HG02885 (cell line): ENCODE results near the gene ATP5IF1.

Experiments used
- ATAC-seq: cut with Tn5 transposase; IDR thresholded peaks from one replicate; pipeline ENCODE4 v1.9.1; 2021; ENCODE audit warnings: mild to moderate bottlenecking; ENCODE audit not compliant: unreplicated experiment, poor library complexity

Gene ATP5IF1

GRCh38 chr1:28233264-28233606, 2.7 kb upstream of the ATP5IF1 start:
- ATAC-seq = no peak

- ATAC-seq = no peak
These were observed 865 bp downstream of the ATP5IF1 start for GRCh38 chr1:28236656-28237322.

GRCh38 chr1:28239004-28239403, 3.1 kb downstream of the ATP5IF1 start:
- ATAC-seq = no peak

- ATAC-seq = no peak
These were observed 4.1 kb downstream of the ATP5IF1 start for GRCh38 chr1:28240024-28240423.

GRCh38 chr1:28241638-28242241, 5.8 kb downstream of the ATP5IF1 start:
- ATAC-seq = no peak

- ATAC-seq = no peak
These were observed 7.9 kb downstream of the ATP5IF1 start for GRCh38 chr1:28243685-28244311.

GRCh38 chr1:28244549-28245251, 8.8 kb downstream of the ATP5IF1 start:
- ATAC-seq = peak; percentile 33

- no peak for ATAC-seq
These were observed 10.5 kb downstream of the ATP5IF1 start for GRCh38 chr1:28246427-28246832.

- no peak for ATAC-seq
These were observed 11.8 kb downstream of the ATP5IF1 start for GRCh38 chr1:28247612-28248272.

GRCh38 chr1:28248273-28249012, 12.5 kb downstream of the ATP5IF1 start:
- no peak for ATAC-seq

- no peak for ATAC-seq
These were observed 13.3 kb downstream of the ATP5IF1 start for GRCh38 chr1:28249013-28249865.

GRCh38 chr1:28249866-28250295, 14.0 kb downstream of the ATP5IF1 start:
- ATAC-seq = no peak

- no peak for ATAC-seq
These were observed 20.4 kb downstream of the ATP5IF1 start for GRCh38 chr1:28256197-28256827.

GRCh38 chr1:28257736-28258135, 21.8 kb downstream of the ATP5IF1 start:
- ATAC-seq = no peak

GRCh38 chr1:28258628-28259251, 22.8 kb downstream of the ATP5IF1 start:
- ATAC-seq = no peak

GRCh38 chr1:28259252-28259933, 23.5 kb downstream of the ATP5IF1 start, which contains the start of gene SESN2:
Gene SESN2, plus strand, starts transcription at chr1:28259518. Its CDS starts 330 bp downstream, at chr1:28259848.
- ATAC-seq = peak; percentile 96
